IMR-90 (cell line): ENCODE measurements around the gene SLC9A7.

Source experiments
- BHLHE40 ChIP-seq: fragments of 150-350 bp; IDR thresholded peaks from 2 replicates; pipeline ENCODE4 v1.6.1; 2016; ENCODE audit warnings: mild to moderate bottlenecking, low read depth, low read length
- CTCF ChIP-seq: conservative IDR thresholded peaks from 2 replicates; pipeline ENCODE4 v1.5.1; 2012; ENCODE audit warnings: mild to moderate bottlenecking, low read depth, low read length, improper control_type of control experiment
- POLR2A ChIP-seq: IDR thresholded peaks from 2 replicates; pipeline ENCODE4 v1.6.1; 2012; ENCODE audit warnings: mild to moderate bottlenecking, low read depth, low read length
- USF2 ChIP-seq: fragments of 150-350 bp; IDR thresholded peaks from 2 replicates; pipeline ENCODE4 v1.6.1; 2017; ENCODE audit warnings: mild to moderate bottlenecking, antibody characterized with exemption, low read length, low read depth

- TF ChIP-seq CTCF: no peak
- TF ChIP-seq POLR2A: no peak
- no peak for TF ChIP-seq USF2
- TF ChIP-seq BHLHE40: no peak
Observed at GRCh38 chrX:46782034-46782433, 23.1 kb upstream of the SLC9A7 start.
